HG03280 (cell line): Measurements from ENCODE around the gene ARHGAP31.

ENCODE experiments used
- ATAC-seq: cut with Tn5 transposase; IDR thresholded peaks from one replicate; pipeline ENCODE4 v1.9.1; 2021; ENCODE audit warnings: mild to moderate bottlenecking, moderate library complexity; ENCODE audit not compliant: unreplicated experiment

Gene ARHGAP31

DNA sequence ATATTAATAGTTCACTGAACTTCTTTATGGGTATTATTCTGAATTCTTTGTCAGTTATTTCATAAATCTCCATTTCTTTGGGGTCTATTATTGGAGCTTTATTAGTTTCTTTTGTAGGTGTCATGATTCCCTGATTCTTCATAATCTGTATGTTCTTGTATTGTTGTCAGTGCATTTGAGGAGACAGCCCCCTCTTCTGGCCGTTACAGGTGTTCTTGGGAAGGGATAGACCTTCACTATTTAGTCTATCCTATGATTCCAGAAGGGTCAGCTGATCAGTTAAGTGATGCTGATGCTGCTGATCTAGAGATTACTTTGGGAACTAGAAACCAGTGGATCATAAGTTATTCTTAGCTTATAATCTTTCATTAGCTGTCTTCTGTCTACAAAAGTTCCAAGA lies 134.4 kb downstream of the ARHGAP31 start:
- no peak for ATAC-seq

- ATAC-seq: no peak
Measured at GRCh38 chr3:119433613-119434325, 139.6 kb downstream of the ARHGAP31 start.

- no peak for ATAC-seq
Measured at GRCh38 chr3:119434703-119435102, 140.5 kb downstream of the ARHGAP31 start.

GRCh38 chr3:119436977-119437376 lies 142.8 kb downstream of the ARHGAP31 start:
- ATAC-seq: no peak

DNA sequence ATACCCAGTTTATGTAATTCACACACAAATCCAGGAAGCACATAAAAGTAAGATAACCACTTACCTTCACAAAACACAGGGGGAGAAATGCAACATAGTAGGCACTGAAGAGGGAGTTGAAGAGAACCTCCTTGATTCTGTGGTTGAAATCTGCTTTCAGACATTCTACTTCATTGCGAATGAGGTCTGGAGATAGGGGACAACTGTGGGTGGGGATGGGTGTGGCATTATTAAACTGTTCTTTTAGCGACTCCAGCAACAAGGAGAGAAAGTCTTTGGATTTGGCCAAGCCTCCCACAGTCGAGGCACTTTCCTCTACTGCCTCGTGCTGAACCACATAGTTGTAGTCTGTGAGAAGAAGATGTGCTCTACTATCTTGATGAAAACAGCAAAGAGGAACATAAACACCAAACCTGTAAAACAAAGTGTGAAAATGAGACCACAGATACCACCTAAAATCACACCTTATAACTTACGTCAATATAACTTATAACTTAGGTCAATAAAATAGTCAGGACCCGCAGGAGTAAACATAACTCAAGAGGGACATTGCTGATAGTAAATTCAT lies 143.6 kb downstream of the ARHGAP31 start:
- no peak for ATAC-seq

DNA sequence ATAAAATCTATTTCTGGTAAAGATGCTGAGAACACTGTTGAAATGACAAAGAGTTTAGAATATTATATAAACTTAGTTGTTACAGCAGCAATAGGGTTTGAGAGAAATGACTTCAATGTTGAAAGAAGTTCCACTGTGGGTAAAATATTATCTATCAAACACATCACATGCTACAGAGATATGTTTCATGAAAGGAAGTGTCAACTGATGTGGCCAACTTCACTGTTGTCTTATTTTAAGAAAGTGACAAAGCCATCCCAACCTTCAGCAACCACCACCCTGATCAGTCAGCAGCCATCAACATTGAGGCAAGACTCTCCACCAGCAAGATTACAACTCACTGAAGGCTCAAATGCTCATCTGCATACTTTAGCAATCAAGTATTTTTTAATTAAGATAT lies 149.0 kb downstream of the ARHGAP31 start:
- ATAC-seq: no peak

- no peak for ATAC-seq
Measured at GRCh38 chr3:119444590-119444989, 150.4 kb downstream of the ARHGAP31 start.

DNA sequence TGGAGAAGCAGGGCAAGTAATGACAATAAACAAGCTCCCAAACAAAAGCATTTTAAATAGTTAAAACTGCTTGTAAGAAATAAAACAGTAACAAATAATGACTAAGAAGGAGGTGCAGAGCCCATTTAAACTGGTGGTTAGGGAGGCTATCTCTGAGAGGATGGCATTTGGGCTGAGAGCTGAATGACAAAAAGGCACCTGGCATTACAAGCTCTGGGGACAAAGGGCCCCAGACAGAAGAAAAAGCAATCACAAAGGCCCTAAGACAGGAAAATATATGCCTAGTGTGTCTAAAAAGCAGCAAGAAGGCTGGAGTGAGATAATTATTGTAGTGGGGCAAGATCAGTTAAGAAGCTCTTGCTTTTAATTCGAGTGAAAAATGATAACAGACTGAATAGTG lies 159.6 kb downstream of the ARHGAP31 start:
- no peak for ATAC-seq

GRCh38 chr3:119456469-119456868 lies 162.3 kb downstream of the ARHGAP31 start:
- ATAC-seq: no peak

GRCh38 chr3:119457246-119457645 lies 163.1 kb downstream of the ARHGAP31 start:
- ATAC-seq: no peak

- ATAC-seq: peak; percentile 91
Measured at GRCh38 chr3:119463171-119464169, 169.3 kb downstream of the ARHGAP31 start, which contains the start of gene TMEM39A. TSS of gene TMEM39A (minus strand) at chr3:119463615. CDS start at chr3:119462074, 1,541 bp downstream.

GRCh38 chr3:119468041-119468440 lies 173.9 kb downstream of the ARHGAP31 start:
- no peak for ATAC-seq

DNA sequence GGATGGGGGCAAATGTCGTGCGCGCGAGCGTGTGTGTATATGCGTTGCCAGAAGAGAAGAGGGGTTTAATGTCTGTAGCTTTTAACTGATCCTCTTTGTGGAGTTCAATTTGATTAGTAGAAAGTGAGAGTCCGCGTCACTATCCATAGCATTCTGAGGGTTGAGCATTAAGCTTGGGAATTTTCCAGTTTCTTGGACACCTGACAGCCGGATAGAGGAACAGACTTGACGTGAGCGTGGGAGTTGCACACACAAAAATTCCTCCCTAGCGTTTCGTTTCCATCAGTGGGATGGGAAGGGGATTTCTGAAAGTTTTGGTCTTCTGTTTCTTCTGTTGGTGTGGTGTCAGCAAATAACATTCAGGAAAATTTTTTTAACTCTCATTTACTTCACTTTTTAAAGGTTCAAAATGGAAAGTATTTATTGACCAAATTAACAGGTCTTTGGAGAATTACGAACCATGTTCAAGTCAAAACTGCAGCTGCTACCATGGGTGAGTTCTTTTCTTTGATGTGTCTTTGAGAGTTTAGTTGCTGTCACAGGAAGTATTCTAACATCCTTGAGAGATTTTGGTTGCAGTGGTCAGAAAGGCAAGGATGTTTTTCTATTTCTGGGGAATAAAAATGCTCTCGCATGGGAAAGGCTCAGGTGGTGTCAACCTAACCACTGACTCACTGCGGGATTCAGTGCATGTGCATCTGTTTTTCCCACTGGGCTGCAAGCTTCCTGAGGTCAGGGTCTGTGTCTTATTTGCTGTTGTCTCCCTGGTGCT lies 175.4 kb downstream of the ARHGAP31 start:
- ATAC-seq: no peak
